Skin epidermis (tissue), 12 donors: ENCODE measurements around the gene SPDYE1.

ENCODE experiments used
- H3K27ac ChIP-seq, 21 experiments: fragments of 200-600 bp; sonication (generic) in 11 of 21; one replicate each; pipeline ENCODE4 v1.5.0; 2020; ENCODE audit warnings: mild to moderate bottlenecking in 3 of 21, inconsistent platforms in 2 of 21, moderate library complexity in 2 of 21
- H3K4me3 ChIP-seq, 7 experiments: fragments of 200-600 bp; sonication (generic) in 2 of 7; one replicate each; pipeline ENCODE4 v1.5.0; 2020; ENCODE audit warnings: inconsistent platforms in 2 of 7, mild to moderate bottlenecking in 2 of 7, moderate library complexity in 1 of 7

The SPDYE1 gene

GRCh38 chr7:44039800-44040492, 42.2 kb downstream of the SPDYE1 start:
- Histone ChIP-seq H3K27ac (peak overlapping the region in 10 of 21 experiments; percentile 42 to 83 (median 66)), H3K4me3 (peak overlapping the region; percentile 17 to 43 (median 32))

GRCh38 chr7:44040493-44040891, 42.8 kb downstream of the SPDYE1 start:
- Histone ChIP-seq H3K4me3 (peak overlapping the region; percentile 17 to 43 (median 32)), H3K27ac (peak overlapping the region in 11 of 21 experiments; percentile 30 to 83 (median 65))

GRCh38 chr7:44042221-44042620, 44.5 kb downstream of the SPDYE1 start:
- H3K27ac ChIP-seq, result no peak overlapping the region
- H3K4me3 ChIP-seq, result no peak overlapping the region

GRCh38 chr7:44043902-44044301, 46.2 kb downstream of the SPDYE1 start:
- H3K4me3 ChIP-seq, result peak overlapping the region; percentile 68 to 100 (median 92)
- H3K27ac ChIP-seq, result peak overlapping the region; percentile 65 to 99 (median 97)

GRCh38 chr7:44044315-44045225, 46.9 kb downstream of the SPDYE1 start, which contains the start of gene DBNL:
TSS of gene DBNL (plus strand) at chr7:44044702. CDS start at chr7:44044738, 36 bp downstream.
- H3K27ac ChIP-seq, result peak within 1 kb of the TSS; percentile 85 to 99 (median 97)
- H3K4me3 ChIP-seq, result peak within 1 kb of the TSS; percentile 68 to 100 (median 92)

- H3K4me3 ChIP-seq, result peak overlapping the region; percentile 68 to 100 (median 92)
- peak overlapping the region; percentile 85 to 99 (median 97) for H3K27ac ChIP-seq
Measured at GRCh38 chr7:44045226-44046014, 47.7 kb downstream of the SPDYE1 start.

- Histone ChIP-seq H3K27ac (peak overlapping the region in 17 of 21 experiments; percentile 6 to 99 (median 95)), H3K4me3 (no peak overlapping the region)
Measured at GRCh38 chr7:44046321-44047061, 48.8 kb downstream of the SPDYE1 start.

- Histone ChIP-seq H3K4me3 (no peak overlapping the region), H3K27ac (peak overlapping the region in 3 of 21 experiments; percentile 8 to 44 (median 18))
Measured at GRCh38 chr7:44048031-44048795, 50.5 kb downstream of the SPDYE1 start.

GRCh38 chr7:44050121-44050914, 52.6 kb downstream of the SPDYE1 start:
- H3K4me3 ChIP-seq, result no peak overlapping the region
- H3K27ac ChIP-seq, result peak overlapping the region in 1 of 21 experiments; percentile 44

- Histone ChIP-seq H3K27ac (peak overlapping the region in 1 of 21 experiments; percentile 17), H3K4me3 (no peak overlapping the region)
Measured at GRCh38 chr7:44050915-44051560, 53.3 kb downstream of the SPDYE1 start.

GRCh38 chr7:44051611-44052220, 54.0 kb downstream of the SPDYE1 start:
- H3K4me3 ChIP-seq, result no peak overlapping the region
- H3K27ac ChIP-seq, result peak overlapping the region in 1 of 21 experiments; percentile 17

GRCh38 chr7:44052771-44053365, 55.2 kb downstream of the SPDYE1 start:
- no peak overlapping the region for H3K27ac ChIP-seq

GRCh38 chr7:44056681-44057080, 59.0 kb downstream of the SPDYE1 start:
- H3K4me3 ChIP-seq, result no peak overlapping the region

More at GRCh38 chr7:44052771-44053365, 55.2 kb downstream of the SPDYE1 start:
- no peak overlapping the region for H3K4me3 ChIP-seq

GRCh38 chr7:44057181-44057848, 59.6 kb downstream of the SPDYE1 start:
- Histone ChIP-seq H3K4me3 (no peak overlapping the region), H3K27ac (peak overlapping the region in 3 of 21 experiments; percentile 40 to 63 (median 50))

More at GRCh38 chr7:44056681-44057080, 59.0 kb downstream of the SPDYE1 start:
- no peak overlapping the region for H3K27ac ChIP-seq
